HG02870 (cell line): ENCODE data around the gene LYRM4.

Experiments
- ATAC-seq: cut with Tn5 transposase; IDR thresholded peaks from one replicate; pipeline ENCODE4 v1.9.1; 2021; ENCODE audit warnings: mild to moderate bottlenecking, moderate library complexity; ENCODE audit not compliant: unreplicated experiment

Gene LYRM4

GRCh38 chr6:5178806-5179205 lies 81.9 kb downstream of the LYRM4 start:
- no peak for ATAC-seq

DNA sequence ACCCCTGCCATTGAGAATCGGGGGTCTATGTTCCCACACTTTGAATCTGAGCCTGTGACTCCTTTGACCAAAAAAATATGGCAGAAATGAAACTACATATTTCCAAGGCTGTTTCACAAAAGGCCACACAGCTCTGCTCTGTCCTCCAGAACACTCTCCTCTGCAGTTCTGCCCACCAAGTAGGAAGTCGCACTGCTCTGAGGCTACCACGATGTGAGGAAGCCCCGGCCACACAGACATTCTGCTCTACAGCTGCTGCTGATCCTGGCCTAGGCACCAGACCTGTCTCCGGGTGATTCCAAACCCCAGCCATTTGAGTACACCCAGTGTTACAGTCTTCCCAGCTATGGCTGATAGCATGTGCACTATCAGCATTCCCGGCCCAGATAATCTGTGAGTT lies 85.1 kb downstream of the LYRM4 start:
- no peak for ATAC-seq

- ATAC-seq = no peak
Measured at GRCh38 chr6:5174756-5175549, 85.8 kb downstream of the LYRM4 start.

- ATAC-seq = peak; percentile 95
Measured at GRCh38 chr6:5174244-5174643, 86.5 kb downstream of the LYRM4 start.

GRCh38 chr6:5173810-5174209 lies 86.9 kb downstream of the LYRM4 start:
- peak; percentile 14 for ATAC-seq

GRCh38 chr6:5172897-5173474 lies 87.8 kb downstream of the LYRM4 start:
- no peak for ATAC-seq

GRCh38 chr6:5172041-5172653 lies 88.6 kb downstream of the LYRM4 start:
- ATAC-seq = no peak

DNA sequence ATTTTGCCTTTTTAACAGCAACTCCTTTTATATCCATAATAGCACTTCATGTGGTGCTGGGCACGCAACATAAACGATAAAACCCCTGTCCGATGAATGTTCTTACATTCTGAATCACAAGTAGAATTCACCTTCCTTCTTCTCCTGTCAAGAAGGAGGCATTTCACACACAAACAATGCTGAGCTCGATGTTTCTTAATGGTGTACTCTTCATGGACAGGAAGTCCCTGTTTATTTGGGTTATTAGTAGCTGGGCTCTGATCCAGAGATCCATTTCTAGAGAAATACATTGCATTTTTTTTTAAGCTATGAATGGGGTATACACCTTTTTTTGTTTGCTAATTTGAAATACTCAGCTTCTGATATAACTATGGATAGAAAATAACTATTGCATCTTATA lies 93.2 kb downstream of the LYRM4 start:
- ATAC-seq = no peak

DNA sequence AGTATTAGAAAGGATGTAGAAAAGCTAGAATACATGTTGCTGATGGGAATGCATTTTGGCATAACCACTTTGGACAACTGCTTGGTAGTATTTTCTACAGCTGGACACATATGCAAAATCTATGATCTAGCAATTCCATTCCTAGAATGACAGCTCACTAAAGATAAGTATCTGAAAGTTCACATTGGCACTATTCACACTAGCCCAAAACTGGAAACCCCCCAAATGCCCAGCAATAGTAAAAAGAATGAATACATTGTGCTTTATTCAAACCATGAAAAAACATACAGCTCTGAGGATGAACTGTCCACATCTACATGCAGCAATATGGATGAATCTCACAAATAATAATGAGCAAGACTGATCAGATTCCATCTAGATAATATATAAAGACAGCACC lies 96.7 kb downstream of the LYRM4 start:
- no peak for ATAC-seq

GRCh38 chr6:5163247-5163646 lies 97.5 kb downstream of the LYRM4 start:
- no peak for ATAC-seq

- ATAC-seq = no peak
Measured at GRCh38 chr6:5162355-5162754, 98.4 kb downstream of the LYRM4 start.

DNA sequence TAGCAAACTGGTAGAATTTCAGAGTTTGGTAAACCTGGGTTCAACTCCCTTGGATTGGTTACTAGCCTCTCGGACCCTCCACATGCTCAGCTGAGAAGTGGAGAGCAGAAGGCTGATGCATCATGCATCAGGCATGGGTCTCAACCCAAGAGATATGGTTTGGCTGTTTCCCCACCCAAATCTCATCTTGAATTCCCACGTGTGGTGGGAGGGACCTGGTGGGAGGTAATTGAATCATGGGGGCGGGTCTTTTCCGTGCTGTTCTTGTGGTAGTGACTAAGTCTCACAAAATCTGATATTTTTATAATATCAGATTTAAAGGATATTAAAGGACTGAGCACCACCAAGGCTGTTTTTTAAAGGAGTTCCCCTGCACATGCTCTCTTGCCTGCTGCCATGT lies 100.5 kb downstream of the LYRM4 start:
- ATAC-seq = no peak

- ATAC-seq = no peak
Measured at GRCh38 chr6:5159162-5159561, 101.6 kb downstream of the LYRM4 start.

DNA sequence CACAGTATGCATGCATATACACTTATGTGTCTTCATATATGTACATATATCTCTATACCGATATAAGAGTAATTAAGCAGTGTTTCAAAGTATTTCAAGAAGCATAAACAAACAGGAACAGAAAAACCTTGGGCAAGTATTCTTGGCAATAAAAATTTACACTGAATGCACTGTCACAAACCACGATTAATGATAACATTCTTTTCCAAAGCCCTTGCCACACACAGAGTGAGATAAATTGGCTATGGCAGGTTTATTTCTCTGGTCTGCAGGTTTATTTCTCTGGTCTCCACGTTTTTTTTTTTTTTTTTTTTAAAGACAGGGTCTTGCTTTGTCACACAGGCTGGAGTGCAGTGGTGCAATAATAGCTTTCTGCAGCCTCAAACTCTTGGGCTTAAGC lies 102.6 kb downstream of the LYRM4 start:
- no peak for ATAC-seq

GRCh38 chr6:5157621-5158138 lies 103.1 kb downstream of the LYRM4 start:
- ATAC-seq = no peak

DNA sequence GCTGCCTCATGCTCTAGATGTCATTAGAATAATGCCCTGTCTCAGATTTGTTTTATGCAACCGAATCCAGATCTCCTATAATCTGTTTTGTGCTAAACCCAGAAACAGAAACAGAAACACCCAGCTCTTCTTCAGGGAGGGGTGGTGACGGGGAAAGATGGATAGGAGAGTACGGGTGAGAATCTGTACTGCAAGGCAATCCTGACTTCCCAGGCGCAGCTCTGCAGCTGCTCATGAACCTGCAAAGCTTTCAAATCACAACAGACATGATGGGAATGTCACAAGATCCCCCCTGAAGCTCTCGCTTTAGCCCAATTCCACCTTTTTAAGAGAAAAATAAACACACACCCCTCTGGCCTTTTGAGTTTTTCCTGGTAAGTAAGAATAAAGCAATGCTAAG lies 104.1 kb downstream of the LYRM4 start:
- no peak for ATAC-seq

GRCh38 chr6:5155906-5156305 lies 104.8 kb downstream of the LYRM4 start:
- ATAC-seq = no peak

DNA sequence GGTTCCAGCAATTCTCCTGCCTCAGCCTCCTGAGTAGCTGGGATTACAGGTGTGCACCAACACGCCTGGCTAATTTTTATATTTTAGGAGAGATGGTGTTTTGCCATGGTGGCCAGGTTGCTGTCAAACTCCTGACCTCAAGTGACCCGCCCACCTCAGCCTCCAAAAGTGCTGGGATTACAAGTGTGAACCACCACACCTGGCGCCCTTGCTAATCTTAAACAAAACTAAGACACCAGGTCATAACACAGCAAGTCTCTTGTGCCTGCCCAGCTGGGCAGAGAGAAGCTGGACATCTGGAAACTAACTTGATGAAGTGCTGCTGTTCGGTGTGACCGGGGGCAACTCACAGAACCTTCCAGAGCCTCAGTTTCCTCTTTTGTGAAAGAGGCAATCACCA lies 107.6 kb downstream of the LYRM4 start:
- no peak for ATAC-seq

DNA sequence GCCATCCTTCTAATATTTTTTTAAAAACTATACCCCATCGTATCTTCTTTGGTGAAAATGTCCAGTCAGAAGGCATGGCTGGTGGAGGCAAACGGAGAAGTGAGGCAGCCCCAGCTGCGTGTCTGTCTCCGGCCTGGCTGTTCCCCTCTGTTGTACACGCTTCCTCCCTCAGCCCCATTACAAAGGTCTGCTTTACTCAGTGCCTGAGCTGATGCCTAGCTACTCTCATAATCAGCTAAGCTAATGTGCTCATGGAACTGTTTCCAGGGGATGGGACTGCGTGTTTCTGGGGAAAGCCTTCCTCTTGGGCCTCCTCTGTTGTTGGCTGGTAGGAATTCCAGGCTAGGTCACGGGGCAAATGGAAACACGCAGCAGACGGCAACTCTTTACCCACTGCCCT lies 108.3 kb downstream of the LYRM4 start:
- no peak for ATAC-seq

GRCh38 chr6:5151955-5152401 lies 108.8 kb downstream of the LYRM4 start:
- ATAC-seq = no peak

GRCh38 chr6:5151360-5151954 lies 109.3 kb downstream of the LYRM4 start:
- ATAC-seq = no peak
